WTC11 (cell line): ENCODE data around the gene GNL1.

Experiments used
- CTCF ChIP-seq: fragments of 200-600 bp; IDR thresholded peaks from 2 replicates; pipeline ENCODE4 v1.8.0; 2022; ENCODE audit warnings: antibody characterized with exemption
- NFYB ChIP-seq: sonication (generic); formaldehyde crosslinking; conservative IDR thresholded peaks from 2 replicates; pipeline ENCODE4 v1.8.0; 2022; ENCODE audit warnings: low read depth, missing genetic modification reagents
- TEAD4 ChIP-seq: sonication (generic); formaldehyde crosslinking; IDR thresholded peaks from 2 replicates; pipeline ENCODE4 v1.8.0; 2022; ENCODE audit warnings: mild to moderate bottlenecking, missing genetic modification reagents
- ZBTB21 ChIP-seq: sonication (generic); formaldehyde crosslinking; IDR thresholded peaks from 2 replicates; pipeline ENCODE4 v1.8.1; 2023; ENCODE audit warnings: mild to moderate bottlenecking, missing genetic modification reagents, borderline replicate concordance
- ZNF121 ChIP-seq: sonication (generic); formaldehyde crosslinking; IDR thresholded peaks from 2 replicates; pipeline ENCODE4 v1.8.0; 2023; ENCODE audit warnings: missing genetic modification reagents

GRCh38 chr6:30601436-30601814 lies 45.1 kb upstream of the GNL1 start:
- no peak for TF ChIP-seq CTCF
- TF ChIP-seq NFYB (CRISPR knock-in tag) = no peak
- TF ChIP-seq ZNF121 (CRISPR knock-in tag) = no peak
- TF ChIP-seq ZBTB21 (CRISPR knock-in tag) = no peak
- no peak for TF ChIP-seq TEAD4 (CRISPR knock-in tag)
